Measurements from ENCODE around the gene ZFAND5. TPM values are rescaled to one million over a fixed set of nuclear protein-coding genes. Genes with fewer than 3 reads are reported as not detected.
A peak's percentile ranks its signal among the peaks of the same experiment; 100 is the strongest.

The ZFAND5 gene
- total RNA-seq, 1 experiment from 2014 or later: 84.1 TPM

DNA sequence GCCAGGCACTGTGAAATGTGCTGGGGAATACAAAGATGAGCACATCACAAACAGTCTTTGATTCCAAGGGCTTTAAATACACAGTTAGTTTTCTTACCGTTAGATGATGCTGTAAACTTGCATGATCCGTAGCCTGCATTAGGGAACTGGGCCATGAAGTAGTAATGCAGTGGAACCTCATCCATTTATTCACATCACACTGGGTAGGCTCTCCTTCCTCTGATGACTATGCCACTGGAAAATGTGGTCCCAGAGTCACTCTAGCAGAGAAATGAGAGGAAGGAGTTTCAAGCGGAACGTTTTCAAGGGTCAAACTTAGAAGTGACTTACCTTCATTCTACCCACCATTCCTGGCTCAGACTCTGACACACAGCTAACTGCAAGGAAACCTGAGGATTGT lies 26.4 kb downstream of the ZFAND5 start:
- Histone ChIP-seq H4K20me1 (ENCODE audit: low read length) (no peaks in the 10 kb centered on the region), H3K4me3 (ENCODE audit: low read length) (no peak overlapping the region), H2AFZ (ENCODE audit: low read length) (no peak overlapping the region), H3K27ac (ENCODE audit: low read length) (no peak overlapping the region), H3K4me1 (ENCODE audit: insufficient read depth, low read length) (no peaks in the 10 kb centered on the region), H3K9me2 (replicated peaks; ENCODE audit: low read length) (no peaks in the 10 kb centered on the region), H3K9ac (ENCODE audit: low read length) (no peak overlapping the region), H3K9me3 (ENCODE audit: low read length) (no peaks in the 10 kb centered on the region), H3F3A (ENCODE audit: low read length, unreplicated experiment) (no peaks in the 10 kb centered on the region), H3K79me2 (ENCODE audit: low read length) (no peaks in the 10 kb centered on the region), H3K4me2 (ENCODE audit: low read length) (no peak overlapping the region), H3K27me3 (ENCODE audit: low read length) (no peaks in the 10 kb centered on the region), H3K36me3 (ENCODE audit: low read depth, low read length) (no peaks in the 10 kb centered on the region)
- ChIA-PET CTCF (no interaction called here), POLR2A (ENCODE audit: unreplicated experiment) (no interaction called here)
- DNase-seq (no peak), ATAC-seq (no peak)
- TF ChIP-seq, protein P1, sequence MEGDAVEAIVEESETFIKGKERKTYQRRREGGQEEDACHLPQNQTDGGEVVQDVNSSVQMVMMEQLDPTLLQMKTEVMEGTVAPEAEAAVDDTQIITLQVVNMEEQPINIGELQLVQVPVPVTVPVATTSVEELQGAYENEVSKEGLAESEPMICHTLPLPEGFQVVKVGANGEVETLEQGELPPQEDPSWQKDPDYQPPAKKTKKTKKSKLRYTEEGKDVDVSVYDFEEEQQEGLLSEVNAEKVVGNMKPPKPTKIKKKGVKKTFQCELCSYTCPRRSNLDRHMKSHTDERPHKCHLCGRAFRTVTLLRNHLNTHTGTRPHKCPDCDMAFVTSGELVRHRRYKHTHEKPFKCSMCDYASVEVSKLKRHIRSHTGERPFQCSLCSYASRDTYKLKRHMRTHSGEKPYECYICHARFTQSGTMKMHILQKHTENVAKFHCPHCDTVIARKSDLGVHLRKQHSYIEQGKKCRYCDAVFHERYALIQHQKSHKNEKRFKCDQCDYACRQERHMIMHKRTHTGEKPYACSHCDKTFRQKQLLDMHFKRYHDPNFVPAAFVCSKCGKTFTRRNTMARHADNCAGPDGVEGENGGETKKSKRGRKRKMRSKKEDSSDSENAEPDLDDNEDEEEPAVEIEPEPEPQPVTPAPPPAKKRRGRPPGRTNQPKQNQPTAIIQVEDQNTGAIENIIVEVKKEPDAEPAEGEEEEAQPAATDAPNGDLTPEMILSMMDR (conservative IDR thresholded peaks at IDR 0.05; ENCODE audit: low read depth, low read length): no peak
- TF ChIP-seq EZH2phosphoT487 (IDR thresholded peaks at IDR 0.05; ENCODE audit: borderline replicate concordance, low read length) (no peak), EZH2 (IDR thresholded peaks at IDR 0.05; ENCODE audit: low read length, unreplicated experiment) (no peak)
- no TSS peak for BruUV-seq (replicated peaks)
- intact Hi-C loops (cut with micrococcal nuclease): no loop called here

DNA sequence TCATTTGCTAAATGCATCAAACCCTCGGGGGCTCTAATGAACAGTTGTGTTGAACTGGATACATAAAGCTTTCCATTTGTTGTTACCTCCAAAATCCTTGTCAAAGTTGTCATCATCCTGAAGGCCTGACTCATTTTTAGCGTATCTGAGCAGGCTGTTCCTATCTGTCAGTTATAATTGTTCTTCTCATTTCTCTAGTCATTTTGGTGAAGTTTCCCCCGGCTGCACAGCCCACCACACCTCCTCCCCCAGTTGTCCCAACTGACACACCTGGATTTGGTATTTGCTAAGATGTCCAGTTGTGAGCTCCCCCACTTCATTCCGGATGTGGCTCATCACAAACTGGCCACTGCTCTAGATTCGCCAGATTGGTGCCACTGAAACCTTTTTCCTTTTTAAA lies 27.7 kb downstream of the ZFAND5 start:
- no peak overlapping the region for H2AFZ ChIP-seq (ENCODE audit: low read length)
- no peaks in the 10 kb centered on the region for H3F3A ChIP-seq (ENCODE audit: low read length, unreplicated experiment)
- TF ChIP-seq EZH2 (IDR thresholded peaks at IDR 0.05; ENCODE audit: low read length, unreplicated experiment) (no peak), EZH2phosphoT487 (IDR thresholded peaks at IDR 0.05; ENCODE audit: borderline replicate concordance, low read length) (no peak)
- TF ChIP-seq, protein P1 (conservative IDR thresholded peaks at IDR 0.05; ENCODE audit: low read depth, low read length): no peak
- no peak overlapping the region for H3K27ac ChIP-seq (ENCODE audit: low read length)
- H3K4me3 ChIP-seq (ENCODE audit: low read length): no peak overlapping the region
- H3K4me1 ChIP-seq (ENCODE audit: insufficient read depth, low read length): no peaks in the 10 kb centered on the region
- no peaks in the 10 kb centered on the region for H3K79me2 ChIP-seq (ENCODE audit: low read length)
- CTCF ChIA-PET: no interaction called here
- intact Hi-C loops (cut with micrococcal nuclease): no loop called here
- H4K20me1 ChIP-seq (ENCODE audit: low read length): no peaks in the 10 kb centered on the region
- ATAC-seq (no peak), DNase-seq (no peak)
- no peaks in the 10 kb centered on the region for H3K9me3 ChIP-seq (ENCODE audit: low read length)
- no peak overlapping the region for H3K9ac ChIP-seq (ENCODE audit: low read length)
- no TSS peak for BruUV-seq (replicated peaks)
- no peaks in the 10 kb centered on the region for H3K36me3 ChIP-seq (ENCODE audit: low read depth, low read length)
- POLR2A ChIA-PET (ENCODE audit: unreplicated experiment): no interaction called here
- no peaks in the 10 kb centered on the region for H3K27me3 ChIP-seq (ENCODE audit: low read length)
- no peak overlapping the region for H3K4me2 ChIP-seq (ENCODE audit: low read length)
- no peaks in the 10 kb centered on the region for H3K9me2 ChIP-seq (replicated peaks; ENCODE audit: low read length)

DNA sequence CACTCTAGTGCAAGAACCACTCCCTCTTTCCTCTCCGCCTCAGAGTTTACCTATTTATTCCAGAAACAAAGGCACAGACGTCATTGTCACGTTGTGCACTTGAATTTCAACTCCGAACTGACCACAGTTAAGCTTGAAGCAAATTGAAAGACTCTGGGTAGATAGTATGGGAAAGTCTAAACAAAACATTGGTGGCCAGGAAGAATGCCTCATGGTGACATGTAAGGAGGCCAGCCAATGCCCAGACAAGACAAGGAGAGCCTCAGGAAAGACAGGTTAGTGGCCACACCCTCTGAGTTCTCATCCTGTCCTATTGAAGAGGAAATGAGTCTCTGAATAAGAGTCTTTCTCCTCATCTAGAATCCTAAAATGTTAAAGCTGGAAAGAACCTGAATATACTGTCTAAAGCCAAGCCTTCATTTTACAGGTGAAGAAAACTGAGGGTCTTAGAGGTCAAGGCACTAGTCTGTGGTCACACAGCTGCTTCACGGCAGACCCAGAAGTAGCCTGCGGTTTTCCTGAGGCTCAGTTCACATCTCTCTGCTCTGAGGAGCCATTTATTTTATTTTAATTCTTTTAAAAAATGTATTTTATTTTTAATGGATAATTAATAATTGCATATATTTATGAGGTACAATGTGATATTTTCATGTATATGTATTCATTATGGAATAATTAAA lies 30.2 kb downstream of the ZFAND5 start:
- H3K9ac ChIP-seq (ENCODE audit: low read length): no peak overlapping the region
- no peaks in the 10 kb centered on the region for H4K20me1 ChIP-seq (ENCODE audit: low read length)
- no peak overlapping the region for H2AFZ ChIP-seq (ENCODE audit: low read length)
- no peaks in the 10 kb centered on the region for H3K9me2 ChIP-seq (replicated peaks; ENCODE audit: low read length)
- H3K9me3 ChIP-seq (ENCODE audit: low read length): no peaks in the 10 kb centered on the region
- ChIA-PET POLR2A (ENCODE audit: unreplicated experiment) (no interaction called here), CTCF (no interaction called here)
- H3F3A ChIP-seq (ENCODE audit: low read length, unreplicated experiment): no peaks in the 10 kb centered on the region
- no peak overlapping the region for H3K4me3 ChIP-seq (ENCODE audit: low read length)
- H3K4me1 ChIP-seq (ENCODE audit: insufficient read depth, low read length): no peaks in the 10 kb centered on the region
- peak; percentile 11 for DNase-seq
- BruUV-seq (replicated peaks): no TSS peak
- ATAC-seq: no peak
- intact Hi-C loops (cut with micrococcal nuclease): no loop called here
- no peaks in the 10 kb centered on the region for H3K27me3 ChIP-seq (ENCODE audit: low read length)
- H3K4me2 ChIP-seq (ENCODE audit: low read length): no peak overlapping the region
- TF ChIP-seq EZH2phosphoT487 (IDR thresholded peaks at IDR 0.05; ENCODE audit: borderline replicate concordance, low read length): no peak
- TF ChIP-seq EZH2 (IDR thresholded peaks at IDR 0.05; ENCODE audit: low read length, unreplicated experiment): no peak
- TF ChIP-seq, protein P1 (conservative IDR thresholded peaks at IDR 0.05; ENCODE audit: low read depth, low read length): no peak
- no peak overlapping the region for H3K27ac ChIP-seq (ENCODE audit: low read length)
- H3K79me2 ChIP-seq (ENCODE audit: low read length): no peaks in the 10 kb centered on the region
- no peaks in the 10 kb centered on the region for H3K36me3 ChIP-seq (ENCODE audit: low read depth, low read length)

All from PC-3 (cell line).